Measurements from ENCODE around the gene RSPH1. TPM values are rescaled to one million over a fixed set of nuclear protein-coding genes. Genes with fewer than 3 reads are reported as not detected.

The RSPH1 gene
- total and polyA plus RNA-seq, 2 of the 8 experiments (the other 6 are each of a cell fraction or from before 2014, with no cell fraction given) = 0.24 TPM; not detected in 1

- no peaks in the 10 kb centered on the region for H3K9me3 ChIP-seq (ENCODE audit: insufficient read depth in 2 of 2, low read depth in 1 of 2, low read length in 1 of 2)
- DNase-seq (ENCODE audit: low read depth in 1 of 2, low spot score in 2 of 2) (no peak), FAIRE-seq (no peak)
- ChIA-PET POLR2A (ENCODE audit: partially characterized antibody) (no interaction called here), CTCF (ENCODE audit: partially characterized antibody) (no interaction called here)
- H2BK12ac ChIP-seq (ENCODE audit: low read depth, low read length) = 0 out of 2 replicates have a peak overlapping the region, but pooled peaks have one; percentile 23
- H3K4ac ChIP-seq (replicated peaks; ENCODE audit: insufficient read length, low read depth, low read length) = no peak overlapping the region
- no peaks in the 10 kb centered on the region for H3K36me3 ChIP-seq (ENCODE audit: control insufficient read depth in 2 of 4, insufficient read depth in 4 of 4, low read length in 3 of 4)
- H4K20me1 ChIP-seq (replicated peaks in 1 of 2; ENCODE audit: control insufficient read depth in 1 of 2, insufficient read depth in 2 of 2, low read length in 2 of 2) = no peaks in the 10 kb centered on the region
- H3K14ac ChIP-seq (ENCODE audit: insufficient read length) = no peak overlapping the region
- H3K23me2 ChIP-seq (ENCODE audit: low read depth, low read length) = no peaks in the 10 kb centered on the region
- H2BK20ac ChIP-seq (ENCODE audit: low read length) = no peak overlapping the region
- H3K23ac ChIP-seq (ENCODE audit: insufficient read length) = no peak overlapping the region
- H4K5ac ChIP-seq (ENCODE audit: insufficient read length, low read depth, low read length) = no peak overlapping the region
- no peak overlapping the region for H3K56ac ChIP-seq (replicated peaks; ENCODE audit: insufficient read length, low read depth, low read length)
- no peaks in the 10 kb centered on the region for H3K79me1 ChIP-seq (ENCODE audit: low read depth, low read length)
- H3K27me3 ChIP-seq (replicated peaks in 1 of 4; ENCODE audit: control insufficient read depth in 3 of 4, extremely low read depth in 1 of 4, insufficient read depth in 3 of 4, low read length in 3 of 4) = no peaks in the 10 kb centered on the region
- H2BK15ac ChIP-seq (ENCODE audit: low read length) = no peak overlapping the region
- no peak overlapping the region for H4K8ac ChIP-seq (ENCODE audit: extremely low read depth, insufficient read depth, low read length)
- H3K27ac ChIP-seq (ENCODE audit: low read depth, low read length) = no peak overlapping the region
- H2BK5ac ChIP-seq (ENCODE audit: low read depth, low read length) = no peak overlapping the region
- no peak overlapping the region for H4K91ac ChIP-seq (replicated peaks; ENCODE audit: insufficient read length, low read length)
- H2AFZ ChIP-seq (ENCODE audit: low read length) = peak overlapping the region; percentile 16; the same call in 1 of the 2 replicates
- H3K4me3 ChIP-seq (ENCODE audit: extremely low read depth in 1 of 4, insufficient read depth in 2 of 4, low read depth in 3 of 4, low read length in 4 of 4) = no peak overlapping the region
- H2AK5ac ChIP-seq (ENCODE audit: low read depth, low read length) = peak overlapping the region; percentile 24; the same call in 1 of the 2 replicates
- peaks cover 3 to 9% (median 5%) of the 10 kb centered on the region in 4 experiments; a peak in 6 of 7 replicates for H3K4me1 ChIP-seq (replicated peaks in 1 of 4; ENCODE audit: control insufficient read depth in 3 of 4, insufficient read depth in 4 of 4, low read length in 3 of 4)
- H3K18ac ChIP-seq (ENCODE audit: extremely low read depth, low read length) = no peak overlapping the region
- H3K79me2 ChIP-seq (ENCODE audit: control insufficient read depth in 1 of 2, insufficient read depth in 2 of 2, low read length in 2 of 2) = no peaks in the 10 kb centered on the region
- no peak overlapping the region for H3K4me2 ChIP-seq (ENCODE audit: insufficient read depth in 1 of 2, low read depth in 2 of 2, low read length in 2 of 2)
- 89% methylated on average over 13 of the region's 13 CpGs; no CpG with 5 or more reads in 1 of the 2 experiments for WGBS, 2 experiments (ENCODE audit: extremely low coverage in 1 of 2, insufficient coverage in 1 of 2, insufficient read length in 1 of 2, insufficient replicate concordance in 2 of 2, low coverage in 1 of 2, low lambda C conversion rate in 2 of 2, missing lambda C conversion rate in 1 of 2)
- H2BK120ac ChIP-seq (replicated peaks; ENCODE audit: low read depth, low read length) = no peak overlapping the region
- no peak overlapping the region; a peak in 1 of 7 replicates for H3K9ac ChIP-seq (replicated peaks in 1 of 4; ENCODE audit: extremely low read depth in 1 of 4, low read depth in 3 of 4, low read length in 3 of 4)
- TF ChIP-seq EZH2 (IDR thresholded peaks at IDR 0.05; ENCODE audit: low read depth, low read length, severe bottlenecking) (no peak), SIRT6 (IDR thresholded peaks at IDR 0.05; ENCODE audit: low read length) (no peak), CTCF (IDR thresholded peaks at IDR 0.05; ENCODE audit: control extremely low read depth in 1 of 3, insufficient read depth in 1 of 3, low read depth in 1 of 3, low read length in 3 of 3) (no peak), SIN3A (conservative IDR thresholded peaks at IDR 0.05 in 1 of 2, IDR thresholded peaks at IDR 0.05 in 1 of 2; ENCODE audit: low read depth in 1 of 2, low read length in 2 of 2) (no peak), TEAD4 (IDR thresholded peaks at IDR 0.05; ENCODE audit: low read depth, low read length) (no peak), ASH2L (IDR thresholded peaks at IDR 0.05; ENCODE audit: low read length) (no peak), SP2 (IDR thresholded peaks at IDR 0.05; ENCODE audit: low read length) (no peak), CHD2 (IDR thresholded peaks at IDR 0.05; ENCODE audit: low read length) (no peak)
Observed at GRCh38 chr21:42471716-42472330, 24.2 kb downstream of the RSPH1 start.

Measured in H1 (cell line).